Measurements from ENCODE around the gene LRRC4B. TPM values are rescaled to one million over a fixed set of nuclear protein-coding genes. Genes with fewer than 3 reads are reported as not detected.

LRRC4B gene
- total RNA-seq, 1 experiment from 2014 or later: not detected

- Mint-ChIP-seq H3K4me1 (ENCODE audit: insufficient read depth, unreplicated experiment) (no peaks in the 10 kb centered on the region), H3K27ac (ENCODE audit: low read depth, unreplicated experiment) (no peak overlapping the region), H3K9me3 (ENCODE audit: unreplicated experiment) (no peaks in the 10 kb centered on the region), H3K36me3 (ENCODE audit: insufficient read depth, unreplicated experiment) (no peaks in the 10 kb centered on the region), H3K4me3 (ENCODE audit: unreplicated experiment) (no peak overlapping the region), H3K27me3 (ENCODE audit: insufficient read depth, unreplicated experiment) (no peaks in the 10 kb centered on the region)
- no peak for TF ChIP-seq CTCF (IDR thresholded peaks at IDR 0.05; ENCODE audit: unreplicated experiment)
- ChIA-PET POLR2A (no interaction called here), CTCF (interaction anchor here (0.6 to 1.7 kb wide), 3 partner anchors 15 to 152 kb away, joined by 4 to 7 read pairs (median 6); no protein-coding TSS in a partner anchor)
- intact Hi-C loops (cut with micrococcal nuclease): no loop called here
- no peak for DNase-seq (ENCODE audit: unreplicated experiment)
- no TSS peak for BruUV-seq (replicated peaks)
Observed at GRCh38 chr19:50519006-50519575, 49.1 kb downstream of the LRRC4B start.

GRCh38 chr19:50518091-50519005 lies 49.9 kb downstream of the LRRC4B start:
- intact Hi-C loops (cut with micrococcal nuclease): no loop called here
- Mint-ChIP-seq H3K4me1 (ENCODE audit: insufficient read depth, unreplicated experiment) (no peaks in the 10 kb centered on the region), H3K4me3 (ENCODE audit: unreplicated experiment) (no peak overlapping the region), H3K9me3 (ENCODE audit: unreplicated experiment) (no peaks in the 10 kb centered on the region), H3K27ac (ENCODE audit: low read depth, unreplicated experiment) (no peak overlapping the region), H3K36me3 (ENCODE audit: insufficient read depth, unreplicated experiment) (no peaks in the 10 kb centered on the region), H3K27me3 (ENCODE audit: insufficient read depth, unreplicated experiment) (no peaks in the 10 kb centered on the region)
- TF ChIP-seq CTCF (IDR thresholded peaks at IDR 0.05; ENCODE audit: unreplicated experiment): no peak
- BruUV-seq (replicated peaks): no TSS peak
- no peak for DNase-seq (ENCODE audit: unreplicated experiment)
- ChIA-PET POLR2A (interaction anchor here (0.6 kb wide), 1 partner anchor 196 kb away, joined by 3 read pairs; no protein-coding TSS in a partner anchor), CTCF (interaction anchor here (0.6 to 1.7 kb wide), 3 partner anchors 16 to 152 kb away, joined by 4 to 7 read pairs (median 6); no protein-coding TSS in a partner anchor)

GRCh38 chr19:50517704-50518075 lies 50.5 kb downstream of the LRRC4B start:
- TF ChIP-seq CTCF (IDR thresholded peaks at IDR 0.05; ENCODE audit: unreplicated experiment): no peak
- ChIA-PET POLR2A (interaction anchor here (0.6 kb wide), 1 partner anchor 197 kb away, joined by 3 read pairs; no protein-coding TSS in a partner anchor), CTCF (interaction anchor here (1.7 kb wide), 1 partner anchor 20 kb away, joined by 7 read pairs; no protein-coding TSS in a partner anchor)
- Mint-ChIP-seq H3K27ac (ENCODE audit: low read depth, unreplicated experiment) (no peak overlapping the region), H3K4me1 (ENCODE audit: insufficient read depth, unreplicated experiment) (no peaks in the 10 kb centered on the region), H3K27me3 (ENCODE audit: insufficient read depth, unreplicated experiment) (no peaks in the 10 kb centered on the region), H3K36me3 (ENCODE audit: insufficient read depth, unreplicated experiment) (no peaks in the 10 kb centered on the region), H3K9me3 (ENCODE audit: unreplicated experiment) (no peaks in the 10 kb centered on the region), H3K4me3 (ENCODE audit: unreplicated experiment) (no peak overlapping the region)
- no peak for DNase-seq (ENCODE audit: unreplicated experiment)
- intact Hi-C loops (cut with micrococcal nuclease): no loop called here
- no TSS peak for BruUV-seq (replicated peaks)

- no peak overlapping the region for H3K4me3 Mint-ChIP-seq (ENCODE audit: unreplicated experiment)
- H3K36me3 Mint-ChIP-seq (ENCODE audit: insufficient read depth, unreplicated experiment): no peaks in the 10 kb centered on the region
- CTCF ChIA-PET: interaction anchor here (1.9 kb wide), 1 partner anchor 21 kb away, joined by 5 read pairs; no protein-coding TSS in a partner anchor
- H3K4me1 Mint-ChIP-seq (ENCODE audit: insufficient read depth, unreplicated experiment): no peaks in the 10 kb centered on the region
- POLR2A ChIA-PET: no interaction called here
- intact Hi-C loops (cut with micrococcal nuclease): no loop called here
- H3K27me3 Mint-ChIP-seq (ENCODE audit: insufficient read depth, unreplicated experiment): no peaks in the 10 kb centered on the region
- TF ChIP-seq CTCF (IDR thresholded peaks at IDR 0.05; ENCODE audit: unreplicated experiment): no peak
- no TSS peak for BruUV-seq (replicated peaks)
- H3K9me3 Mint-ChIP-seq (ENCODE audit: unreplicated experiment): no peaks in the 10 kb centered on the region
- DNase-seq (ENCODE audit: unreplicated experiment): no peak
- H3K27ac Mint-ChIP-seq (ENCODE audit: low read depth, unreplicated experiment): no peak overlapping the region
Observed at GRCh38 chr19:50516964-50517703, 51.1 kb downstream of the LRRC4B start.
